Measurements from ENCODE around the gene SCN8A.

DNA sequence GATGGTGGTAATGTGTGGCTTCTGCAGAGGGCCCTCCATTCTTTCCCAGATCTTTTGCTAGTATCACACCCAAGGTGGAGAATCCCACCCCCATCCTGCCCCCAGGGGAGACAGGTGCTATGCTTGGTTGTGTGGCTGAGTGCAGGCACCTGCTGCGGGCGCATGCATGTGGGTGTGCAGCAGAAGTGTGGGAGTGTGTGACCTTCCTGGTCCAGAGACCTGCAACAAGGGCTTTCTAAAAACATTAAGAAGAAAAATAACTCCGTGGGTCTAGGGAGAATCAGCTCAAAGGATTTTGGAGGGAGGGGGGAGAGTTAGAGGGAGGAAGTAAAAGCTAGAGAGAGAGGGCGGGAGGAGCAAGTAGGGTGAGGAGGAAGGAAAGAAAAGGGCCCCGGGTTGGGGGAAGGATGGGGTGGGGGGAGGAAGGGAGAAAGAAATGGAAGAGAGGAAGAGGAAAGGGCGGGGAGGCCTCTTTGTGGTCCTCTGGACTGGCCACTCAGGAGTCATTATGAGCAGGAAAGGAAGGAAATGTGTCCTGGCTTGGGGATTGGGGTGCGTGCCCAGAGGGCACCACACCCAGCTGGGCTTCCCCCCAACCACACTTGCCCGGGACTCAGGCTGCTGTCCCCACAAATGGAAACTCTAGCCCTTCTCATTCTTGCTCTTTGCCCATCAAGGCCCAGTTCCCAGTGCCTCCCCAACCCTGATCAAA lies 260.5 kb downstream of the SCN8A start:
- TF ChIP-seq, protein P1, sequence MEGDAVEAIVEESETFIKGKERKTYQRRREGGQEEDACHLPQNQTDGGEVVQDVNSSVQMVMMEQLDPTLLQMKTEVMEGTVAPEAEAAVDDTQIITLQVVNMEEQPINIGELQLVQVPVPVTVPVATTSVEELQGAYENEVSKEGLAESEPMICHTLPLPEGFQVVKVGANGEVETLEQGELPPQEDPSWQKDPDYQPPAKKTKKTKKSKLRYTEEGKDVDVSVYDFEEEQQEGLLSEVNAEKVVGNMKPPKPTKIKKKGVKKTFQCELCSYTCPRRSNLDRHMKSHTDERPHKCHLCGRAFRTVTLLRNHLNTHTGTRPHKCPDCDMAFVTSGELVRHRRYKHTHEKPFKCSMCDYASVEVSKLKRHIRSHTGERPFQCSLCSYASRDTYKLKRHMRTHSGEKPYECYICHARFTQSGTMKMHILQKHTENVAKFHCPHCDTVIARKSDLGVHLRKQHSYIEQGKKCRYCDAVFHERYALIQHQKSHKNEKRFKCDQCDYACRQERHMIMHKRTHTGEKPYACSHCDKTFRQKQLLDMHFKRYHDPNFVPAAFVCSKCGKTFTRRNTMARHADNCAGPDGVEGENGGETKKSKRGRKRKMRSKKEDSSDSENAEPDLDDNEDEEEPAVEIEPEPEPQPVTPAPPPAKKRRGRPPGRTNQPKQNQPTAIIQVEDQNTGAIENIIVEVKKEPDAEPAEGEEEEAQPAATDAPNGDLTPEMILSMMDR (conservative IDR thresholded peaks at IDR 0.05; ENCODE audit: low read depth in 2 of 2): no peak
- TF ChIP-seq POLR2AphosphoS5 (IDR thresholded peaks at IDR 0.05; ENCODE audit: low read depth) (no peak), EZH2 (IDR thresholded peaks at IDR 0.05; ENCODE audit: low read depth, unreplicated experiment) (no peak)

Measured in GM23338 (cell line).